Hematopoietic multipotent progenitor cell treated with erythropoietin and hydrocortisone succinate and interleukin-3 and kit ligand, for 17 days (in vitro differentiated cells): ENCODE data around the gene METRNL.

ENCODE experiments used
- DNase-seq: peaks from one replicate; pipeline ENCODE4 v3.0.0-alpha.2; 2015; ENCODE audit warnings: low spot score

METRNL gene

GRCh38 chr17:83067071-83067717 is 12.2 kb upstream of the METRNL start:
- no peak for DNase-seq

GRCh38 chr17:83067718-83068261 is 11.6 kb upstream of the METRNL start:
- DNase-seq, result no peak

DNA sequence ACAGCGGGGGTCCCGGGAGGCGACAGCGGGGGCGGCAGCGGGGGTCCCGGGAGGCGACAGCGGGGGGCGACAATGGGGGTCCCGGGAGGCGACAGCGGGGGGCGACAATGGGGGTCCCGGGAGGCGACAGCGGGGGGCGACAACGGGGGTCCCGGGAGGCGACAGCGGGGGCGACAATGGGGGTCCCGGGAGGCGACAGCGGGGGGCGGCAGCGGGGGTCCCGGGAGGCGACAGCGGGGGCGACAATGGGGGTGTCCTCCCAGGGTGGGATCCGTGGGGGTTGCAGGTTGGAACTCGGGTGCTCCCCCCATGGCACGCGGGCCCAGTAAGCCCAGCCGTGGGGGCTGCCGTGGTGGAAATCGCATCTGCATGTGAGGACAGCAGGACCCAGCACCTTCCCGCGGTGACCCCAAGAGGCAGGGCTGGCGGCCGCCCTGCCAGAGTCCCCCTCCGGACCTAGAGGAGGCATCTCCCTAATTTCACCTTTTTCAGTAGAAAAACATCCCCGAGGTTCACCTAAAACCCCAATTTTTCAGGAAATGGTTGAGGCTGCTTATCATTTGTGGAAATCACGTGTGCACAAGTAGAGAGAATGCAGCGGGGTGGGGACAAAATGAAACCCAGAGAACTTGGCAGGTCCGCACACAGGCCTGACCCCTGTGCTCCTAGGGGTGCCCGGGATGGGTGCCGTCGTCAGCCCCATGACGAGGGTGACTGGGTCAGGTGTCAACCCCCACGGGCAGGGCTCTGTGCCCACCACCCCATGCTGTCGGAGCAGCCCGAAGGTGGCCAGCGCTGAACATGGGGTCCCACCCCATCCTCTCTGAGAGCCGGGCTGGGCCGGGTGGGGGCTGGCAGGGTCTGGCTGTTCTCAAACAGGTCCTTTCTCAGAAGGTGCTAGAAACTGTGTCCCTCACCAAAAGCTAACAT is 10.5 kb upstream of the METRNL start:
- DNase-seq, result no peak

DNA sequence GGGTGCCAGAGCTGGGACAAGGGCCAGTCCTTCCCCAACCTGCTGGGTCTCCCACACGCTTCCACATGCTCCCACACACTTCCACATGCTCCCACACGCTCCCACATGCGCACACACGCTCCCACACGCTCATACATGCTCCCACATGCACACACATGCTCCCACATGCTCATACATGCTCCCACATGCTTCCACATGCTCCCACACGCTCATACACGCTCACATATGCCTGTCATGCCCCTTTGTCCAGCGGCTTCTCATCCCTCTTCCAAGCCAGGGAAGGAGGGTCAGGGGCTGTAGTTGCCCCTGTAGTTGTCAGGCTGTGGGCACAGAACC is 9.9 kb upstream of the METRNL start:
- no peak for DNase-seq

DNA sequence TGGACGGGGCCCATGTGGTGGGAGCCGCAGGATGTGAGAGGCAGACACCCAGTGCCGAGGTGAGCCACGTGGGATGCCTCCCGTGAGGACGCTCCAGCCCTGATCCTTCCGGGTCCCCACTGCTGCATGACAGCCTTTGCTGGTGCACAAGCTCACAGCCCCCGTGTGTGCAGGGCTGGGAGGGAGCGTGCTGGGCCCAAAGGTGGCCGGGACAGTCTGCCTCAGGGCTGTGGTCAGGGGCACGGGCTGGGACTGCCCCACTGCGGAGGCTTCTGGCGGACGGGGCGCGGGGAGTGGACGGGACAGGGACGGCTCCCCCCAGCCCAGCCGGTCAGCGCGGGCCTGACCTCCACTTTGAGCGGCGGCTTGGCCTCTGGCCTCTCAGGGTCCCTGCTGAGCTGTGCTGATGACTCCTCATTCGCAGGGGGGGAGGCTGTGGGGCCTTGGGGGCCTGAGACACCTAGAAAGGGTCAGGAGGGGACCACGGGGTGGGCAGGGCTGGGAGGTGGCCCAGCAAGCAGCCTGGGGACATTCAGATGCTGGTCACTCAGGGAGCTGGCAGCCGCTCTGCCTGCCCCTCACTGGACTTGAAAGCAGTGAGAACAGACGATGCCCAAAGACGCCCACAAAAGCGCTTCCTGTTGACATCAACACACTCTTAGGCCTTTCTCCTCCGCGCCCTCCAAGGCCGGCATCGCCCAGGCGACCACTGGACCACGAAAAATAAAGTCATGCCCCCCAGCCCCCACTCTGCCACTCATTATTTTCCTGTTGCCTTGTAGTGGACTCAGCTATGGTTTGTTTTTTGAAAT is 9.3 kb upstream of the METRNL start:
- no peak for DNase-seq

GRCh38 chr17:83070800-83071341 is 8.5 kb upstream of the METRNL start:
- DNase-seq, result no peak

DNA sequence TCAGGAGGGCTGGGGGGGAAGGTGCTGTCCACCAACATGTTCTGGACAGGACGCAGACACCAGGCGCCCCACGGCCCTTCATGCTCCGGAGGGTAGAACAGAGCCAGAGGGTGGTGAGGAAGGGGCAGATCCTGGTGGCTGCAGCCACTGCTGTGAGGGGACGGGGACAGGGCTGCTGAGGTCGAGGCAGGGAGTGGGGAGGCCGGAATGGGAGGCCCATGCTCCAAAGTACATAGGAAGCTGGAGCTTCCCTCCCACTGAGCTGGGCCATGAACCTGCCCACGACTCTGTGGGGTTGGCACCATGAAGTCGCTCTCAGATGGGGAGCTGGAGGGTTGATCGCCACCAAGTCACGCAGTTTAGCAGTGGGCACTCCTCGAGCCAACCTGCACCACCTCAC is 8.0 kb upstream of the METRNL start:
- no peak for DNase-seq

GRCh38 chr17:83071966-83072562 is 7.3 kb upstream of the METRNL start:
- DNase-seq, result no peak

- no peak for DNase-seq
Observed at GRCh38 chr17:83072600-83073358, 6.6 kb upstream of the METRNL start.

- DNase-seq, result no peak
Observed at GRCh38 chr17:83073389-83074063, 5.9 kb upstream of the METRNL start.

DNA sequence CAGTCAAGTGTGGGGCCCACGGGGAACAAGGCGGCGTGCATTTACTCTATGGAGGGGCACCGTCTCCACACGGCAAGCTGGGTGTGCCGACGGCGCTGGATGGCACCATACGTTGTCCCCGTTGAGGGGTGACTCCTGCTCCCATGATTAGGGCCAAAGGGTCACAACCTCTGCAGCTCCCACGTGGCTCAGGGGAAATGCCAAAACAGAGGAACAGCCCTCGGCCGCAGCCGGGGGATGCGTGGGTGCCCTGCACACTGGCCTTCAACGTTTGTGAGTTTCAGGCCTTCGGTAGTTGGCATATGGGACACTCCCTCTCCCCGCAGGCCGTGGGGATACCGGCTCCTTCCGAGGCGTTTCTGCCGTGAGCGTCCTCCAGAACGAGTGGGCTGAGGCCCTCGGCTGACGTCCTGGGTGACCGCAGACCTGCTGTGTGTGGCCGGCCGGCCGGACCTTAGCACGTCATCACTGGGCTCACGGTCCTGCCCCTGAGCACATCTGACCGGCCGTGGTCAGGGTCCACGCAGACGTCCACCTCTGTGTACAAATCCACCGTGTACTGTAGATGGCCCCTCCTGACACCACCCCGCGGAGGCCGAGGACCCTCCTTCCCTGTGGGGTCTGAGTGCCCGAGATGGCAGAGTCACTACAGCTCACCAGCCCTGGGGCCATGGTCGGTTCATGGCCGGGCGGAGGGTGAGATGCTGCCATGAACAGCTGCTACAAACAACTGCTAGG is 4.8 kb upstream of the METRNL start:
- no peak for DNase-seq

GRCh38 chr17:83075270-83075880 is 4.0 kb upstream of the METRNL start:
- DNase-seq, result no peak

DNA sequence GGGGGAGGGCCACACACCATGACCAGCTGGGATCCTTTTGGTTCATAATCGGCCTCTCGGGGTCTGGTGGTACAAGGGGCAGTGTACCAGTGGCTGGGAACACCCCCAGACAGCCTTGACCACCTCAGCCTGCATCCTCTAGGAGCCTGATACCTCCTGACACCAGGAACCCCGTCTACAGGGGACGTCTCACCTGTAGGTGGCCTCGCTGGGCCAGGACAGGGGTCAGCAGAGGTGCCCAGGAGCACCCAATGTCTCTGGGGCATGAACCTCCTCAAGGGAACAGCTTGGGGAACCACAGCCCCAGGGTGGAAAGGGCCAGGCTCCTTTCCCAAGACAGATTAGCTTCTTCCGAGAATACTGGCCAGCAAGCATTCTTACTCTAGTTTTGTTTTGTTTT is 2.5 kb upstream of the METRNL start:
- no peak for DNase-seq

DNA sequence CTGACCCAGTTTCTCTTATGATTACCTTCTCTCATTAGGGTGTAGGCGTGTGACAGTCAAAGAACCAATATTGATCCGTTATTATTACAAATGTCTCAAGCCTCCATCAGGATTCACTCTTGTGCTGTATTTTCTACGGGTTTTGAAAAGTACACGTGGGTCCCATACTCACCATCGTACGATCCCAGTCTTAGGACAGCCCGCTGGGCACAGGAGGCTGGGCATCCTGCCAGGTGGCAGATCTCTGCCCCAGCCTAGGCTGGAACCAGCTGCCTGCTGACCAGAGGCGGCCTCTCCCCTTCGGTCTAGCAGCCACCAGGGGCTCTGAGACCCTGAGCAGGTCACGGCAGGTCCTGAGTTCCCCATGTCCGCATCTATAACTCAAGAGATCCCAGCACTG is 2.0 kb upstream of the METRNL start:
- DNase-seq, result no peak

GRCh38 chr17:83077939-83078338 is 1.5 kb upstream of the METRNL start:
- no peak for DNase-seq

GRCh38 chr17:83078378-83079351 is 744 bp upstream of the METRNL start:
- no peak for DNase-seq

DNA sequence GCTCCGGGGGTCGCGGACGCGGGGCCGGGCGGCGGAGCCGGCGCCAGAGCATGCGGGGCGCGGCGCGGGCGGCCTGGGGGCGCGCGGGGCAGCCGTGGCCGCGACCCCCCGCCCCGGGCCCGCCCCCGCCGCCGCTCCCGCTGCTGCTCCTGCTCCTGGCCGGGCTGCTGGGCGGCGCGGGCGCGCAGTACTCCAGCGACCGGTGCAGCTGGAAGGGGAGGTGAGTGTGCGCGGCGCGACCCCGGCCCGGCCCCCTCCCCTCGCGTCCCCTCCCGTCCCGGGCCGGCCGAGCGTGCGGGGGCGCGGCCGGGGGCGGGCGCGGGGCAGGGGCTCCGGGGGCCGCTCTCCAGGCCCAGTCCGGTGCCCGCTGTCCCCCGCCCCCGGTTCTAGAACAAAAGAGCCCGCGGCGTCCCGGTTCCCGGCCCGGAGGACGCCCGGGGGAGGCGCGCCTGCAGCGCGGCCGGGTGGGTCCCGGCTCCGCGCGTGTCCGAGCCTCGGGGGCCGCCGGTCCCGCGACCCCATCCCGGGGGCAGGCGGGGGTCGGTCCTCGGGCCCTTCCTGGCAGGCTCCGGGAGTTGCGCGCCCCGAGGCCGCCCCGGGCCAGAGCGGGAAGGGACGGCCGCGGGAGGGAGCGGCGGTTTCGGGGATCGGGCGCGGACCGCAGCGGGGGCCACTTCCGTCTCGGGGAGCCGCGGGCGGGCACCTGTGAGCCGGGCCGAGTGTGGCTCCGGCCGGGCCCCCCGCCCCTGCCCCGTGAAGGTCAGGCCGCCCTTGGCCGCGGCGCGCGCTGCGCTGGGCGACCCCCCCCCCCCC is 563 bp downstream of the METRNL start:
- DNase-seq, result no peak
